GM19035 (cell line): ENCODE results near the gene MYADML2.
A peak's percentile ranks its signal among the peaks of the same experiment; 100 is the strongest.

Source experiments
- ATAC-seq: cut with Tn5 transposase; IDR thresholded peaks from one replicate; pipeline ENCODE4 v1.9.1; 2021; ENCODE audit not compliant: unreplicated experiment

Gene MYADML2

GRCh38 chr17:81926451-81927151, 20.4 kb downstream of the MYADML2 start:
- peak; percentile 31 for ATAC-seq

GRCh38 chr17:81925860-81926450, 21.1 kb downstream of the MYADML2 start:
- ATAC-seq, result no peak

- no peak for ATAC-seq
These were observed 22.2 kb downstream of the MYADML2 start for GRCh38 chr17:81924557-81925532.

GRCh38 chr17:81923302-81924260, 23.5 kb downstream of the MYADML2 start:
- ATAC-seq, result no peak

- no peak for ATAC-seq
These were observed 24.3 kb downstream of the MYADML2 start for GRCh38 chr17:81922566-81923301.

- no peak for ATAC-seq
These were observed 25.0 kb downstream of the MYADML2 start for GRCh38 chr17:81921996-81922565.

- no peak for ATAC-seq
These were observed 25.5 kb downstream of the MYADML2 start for GRCh38 chr17:81921537-81921862.

GRCh38 chr17:81920612-81921536, 26.2 kb downstream of the MYADML2 start:
- ATAC-seq, result no peak

GRCh38 chr17:81918832-81919545, 28.0 kb downstream of the MYADML2 start:
- ATAC-seq, result no peak

GRCh38 chr17:81918333-81918669, 28.7 kb downstream of the MYADML2 start:
- peak; percentile 12 for ATAC-seq

- peak; percentile 74 for ATAC-seq
These were observed 29.3 kb downstream of the MYADML2 start, which contains the start of gene SIRT7 for GRCh38 chr17:81917565-81918332. SIRT7 (minus strand) TSS chr17:81918176; CDS start chr17:81918131, 45 bp downstream.

GRCh38 chr17:81916234-81917001, 30.6 kb downstream of the MYADML2 start:
- no peak for ATAC-seq

GRCh38 chr17:81915331-81915730, 31.7 kb downstream of the MYADML2 start:
- ATAC-seq, result no peak

- ATAC-seq, result no peak
These were observed 32.8 kb downstream of the MYADML2 start for GRCh38 chr17:81914103-81914850.

- ATAC-seq, result no peak
These were observed 33.5 kb downstream of the MYADML2 start for GRCh38 chr17:81913394-81914102.
